A673 (cell line): Measurements from ENCODE around the gene TTBK2. TPM values are rescaled to one million over a fixed set of nuclear protein-coding genes. Genes with fewer than 3 reads are reported as not detected.

ENCODE experiments used
- BruUV-seq: library from RNA; stranded (reverse); fragments of 400-500 nt; replicated peaks from 2 replicates; lab custom pipeline; 2021; lab: Mats Ljungman, UMichigan
- CTCF ChIA-PET: fragments of 300-600 bp; sonication (Branson Sonifier 250); formaldehyde crosslinking; loops from one replicate; lab custom pipeline; 2022; ENCODE audit warnings: antibody characterized with exemption; lab: Charles Lee
- POLR2A ChIA-PET: fragments of 300-600 bp; sonication (Branson Sonifier 250); formaldehyde crosslinking; loops from one replicate; lab custom pipeline; 2022; ENCODE audit warnings: antibody characterized with exemption; ENCODE audit not compliant: low non-redundant PET; lab: Charles Lee
- DNase-seq: peaks from one replicate; pipeline ENCODE4 v3.0.0-alpha.2; 2015; ENCODE audit warnings: low spot score
- H3K27ac ChIP-seq: fragments of 200-600 bp; sonication (generic); 2 replicates; pipeline ENCODE4 v1.5.1; 2016; ENCODE audit warnings: mixed run types, low read depth, mild to moderate bottlenecking, mixed read lengths, antibody characterized with exemption, low read length; ENCODE audit not compliant: poor library complexity, severe bottlenecking
- H3K27me3 ChIP-seq: fragments of 200-600 bp; sonication (generic); replicated peaks from 2 replicates; pipeline ENCODE4 v1.6.1; 2017; ENCODE audit warnings: mixed run types, low read depth, mild to moderate bottlenecking, mixed read lengths, antibody characterized with exemption, low read length; ENCODE audit not compliant: insufficient read depth, poor library complexity
- H3K36me3 ChIP-seq: fragments of 200-600 bp; sonication (generic); 2 replicates; pipeline ENCODE4 v1.6.1; 2016; ENCODE audit warnings: mixed run types, mild to moderate bottlenecking, mixed read lengths, antibody characterized with exemption, low read length; ENCODE audit not compliant: insufficient read depth, poor library complexity, severe bottlenecking
- H3K4me1 ChIP-seq: fragments of 200-600 bp; sonication (generic); 2 replicates; pipeline ENCODE4 v1.6.1; 2017; ENCODE audit warnings: mixed run types, mild to moderate bottlenecking, mixed read lengths, antibody characterized with exemption, low read length; ENCODE audit not compliant: insufficient read depth, poor library complexity, severe bottlenecking
- H3K4me3 ChIP-seq: fragments of 200-600 bp; sonication (generic); 2 replicates; pipeline ENCODE4 v1.5.1; 2016; ENCODE audit warnings: low read depth, mixed run types, mild to moderate bottlenecking, mixed read lengths, low read length; ENCODE audit not compliant: poor library complexity, severe bottlenecking
- H3K9me3 ChIP-seq: fragments of 200-600 bp; sonication (generic); 2 replicates; pipeline ENCODE4 v1.6.1; 2016; ENCODE audit warnings: mixed run types, low read depth, mild to moderate bottlenecking, mixed read lengths, antibody characterized with exemption, low read length; ENCODE audit not compliant: poor library complexity, severe bottlenecking
- CTCF ChIP-seq: fragments of 300-800, 200-600 bp; sonication (generic); conservative IDR thresholded peaks from 2 replicates; pipeline ENCODE4 v1.5.1; 2017; ENCODE audit warnings: low read depth, mild to moderate bottlenecking, antibody characterized with exemption, low read length, moderate library complexity, mixed read lengths
- EZH2 ChIP-seq: fragments of 200-600 bp; sonication (generic); IDR thresholded peaks from 2 replicates; pipeline ENCODE4 v1.6.1; 2017; ENCODE audit warnings: borderline replicate concordance, low read depth, mild to moderate bottlenecking, mixed read lengths, antibody characterized with exemption, low read length; ENCODE audit not compliant: poor library complexity, severe bottlenecking
- intact Hi-C: fragments of 100-400 bp; cut with micrococcal nuclease; formaldehyde crosslinking; loops from one replicate; pipeline ENCODE4 v1.10.0; 2022; ENCODE audit not compliant: unreplicated experiment
- total RNA-seq: library from RNA; stranded (reverse); gene quantifications from 2 replicates; pipeline ENCODE4 v1.2.3, GENCODE V29; 2021

The TTBK2 gene
- total RNA-seq, 1 experiment from 2014 or later: 15.8 TPM

DNA sequence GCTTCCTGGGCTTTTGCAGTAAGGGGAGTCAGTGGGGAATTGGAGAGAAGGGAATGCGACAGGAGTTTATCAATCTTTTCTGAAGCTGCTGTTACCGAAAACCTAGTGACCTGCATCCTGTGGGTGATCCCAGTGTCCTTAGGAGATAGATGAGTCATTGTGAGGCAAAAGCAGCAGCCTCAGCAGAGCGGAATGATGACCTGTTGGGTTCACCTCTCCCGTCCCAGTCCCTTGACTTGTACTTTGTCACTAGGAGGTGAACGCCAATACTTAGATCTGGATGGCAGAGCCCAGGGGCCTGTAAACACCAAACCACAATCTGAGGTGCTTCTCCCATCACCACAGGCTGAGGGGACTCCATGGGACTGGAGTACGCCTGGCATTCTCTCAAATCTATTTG, 201.5 kb downstream of the TTBK2 start:
- no peak for DNase-seq
- no TSS peak for BruUV-seq
- TF ChIP-seq EZH2 (no peak), CTCF (no peak)
- Histone ChIP-seq H3K4me3 (no peak overlapping the region), H3K9me3 (no peaks in the 10 kb centered on the region), H3K36me3 (peaks cover 16% of the 10 kb centered on the region), H3K27ac (no peak overlapping the region), H3K4me1 (no peaks in the 10 kb centered on the region), H3K27me3 (no peaks in the 10 kb centered on the region)
- ChIA-PET POLR2A (no interaction called here), CTCF (interaction anchor here (0.6 kb wide), 1 partner anchor 1297 kb away, joined by 5 read pairs; no protein-coding TSS in a partner anchor)
- intact Hi-C loops: no loop called here

GRCh38 chr15:42716626-42717025, 204.0 kb downstream of the TTBK2 start:
- H3K4me1 ChIP-seq: no peaks in the 10 kb centered on the region
- CTCF ChIA-PET: no interaction called here
- no TSS peak for BruUV-seq
- DNase-seq: no peak
- TF ChIP-seq EZH2: no peak
- TF ChIP-seq CTCF: no peak
- H3K27ac ChIP-seq: no peak overlapping the region
- no peaks in the 10 kb centered on the region for H3K9me3 ChIP-seq
- peaks cover 3% of the 10 kb centered on the region for H3K36me3 ChIP-seq
- no peaks in the 10 kb centered on the region for H3K27me3 ChIP-seq
- POLR2A ChIA-PET: no interaction called here
- H3K4me3 ChIP-seq: no peak overlapping the region
- intact Hi-C loops: no loop called here

DNA sequence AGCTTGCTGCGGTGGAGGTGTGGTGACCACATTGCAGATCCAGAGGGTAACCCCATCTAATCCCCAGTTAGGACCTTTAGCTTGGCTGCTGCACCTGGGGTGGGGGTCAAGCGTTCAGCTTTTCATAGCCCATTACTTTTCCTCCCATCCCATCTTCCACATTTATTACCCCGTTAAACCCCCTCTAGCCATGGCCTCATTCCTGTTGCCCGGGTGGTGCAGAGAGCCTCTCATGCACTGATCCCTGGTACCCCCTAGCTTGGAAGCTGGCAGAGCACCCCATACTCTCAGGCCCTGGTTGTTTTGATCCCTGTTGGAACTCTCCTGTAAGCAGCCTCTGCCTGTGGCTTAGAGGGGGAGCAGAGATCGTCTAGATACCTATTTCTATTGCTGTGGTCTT, 204.5 kb downstream of the TTBK2 start:
- Histone ChIP-seq H3K27ac (no peak overlapping the region), H3K4me3 (no peak overlapping the region), H3K4me1 (no peaks in the 10 kb centered on the region), H3K9me3 (no peaks in the 10 kb centered on the region), H3K36me3 (peaks cover 3% of the 10 kb centered on the region), H3K27me3 (no peaks in the 10 kb centered on the region)
- no TSS peak for BruUV-seq
- TF ChIP-seq EZH2 (no peak), CTCF (no peak)
- CTCF ChIA-PET: no interaction called here
- intact Hi-C loops: no loop called here
- POLR2A ChIA-PET: no interaction called here
- DNase-seq: no peak
